ENCODE data around the gene SLC10A7. TPM values are rescaled to one million over a fixed set of nuclear protein-coding genes. Genes with fewer than 3 reads are reported as not detected.

Gene SLC10A7
- total RNA-seq, 1 donor from 2014 or later, result 10.7 TPM

DNA sequence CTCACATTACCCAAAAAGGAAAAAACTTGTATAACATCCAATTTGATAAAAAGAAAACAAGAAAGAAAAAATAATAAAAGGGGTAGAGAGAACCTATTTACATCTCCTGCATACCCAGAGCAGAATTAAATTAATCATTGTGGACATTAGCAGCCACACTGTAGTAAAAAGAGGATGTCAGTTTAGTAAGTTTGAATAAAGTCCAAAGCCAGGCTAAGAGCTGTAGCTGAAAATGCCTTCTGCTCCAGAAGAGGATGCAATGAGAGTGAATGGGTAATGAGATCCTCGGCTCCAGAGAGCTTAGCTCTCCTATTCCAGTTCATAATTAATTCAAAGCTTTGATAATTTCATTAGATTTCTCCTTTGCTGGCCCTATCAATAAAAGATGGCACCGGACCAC, 78.2 kb downstream of the SLC10A7 start:
- Mint-ChIP-seq H3K36me3 (ENCODE audit: low read depth) (peaks cover 11% of the 10 kb centered on the region), H3K9me3 (peaks cover 8% of the 10 kb centered on the region), H3K27ac (ENCODE audit: unreplicated experiment) (no peak overlapping the region), H3K4me1 (no peaks in the 10 kb centered on the region), H3K27me3 (ENCODE audit: low read depth) (no peaks in the 10 kb centered on the region), H3K4me3 (no peak overlapping the region)
- DNase-seq (ENCODE audit: low read depth, low spot score), result no peak
- TF ChIP-seq, protein P1, sequence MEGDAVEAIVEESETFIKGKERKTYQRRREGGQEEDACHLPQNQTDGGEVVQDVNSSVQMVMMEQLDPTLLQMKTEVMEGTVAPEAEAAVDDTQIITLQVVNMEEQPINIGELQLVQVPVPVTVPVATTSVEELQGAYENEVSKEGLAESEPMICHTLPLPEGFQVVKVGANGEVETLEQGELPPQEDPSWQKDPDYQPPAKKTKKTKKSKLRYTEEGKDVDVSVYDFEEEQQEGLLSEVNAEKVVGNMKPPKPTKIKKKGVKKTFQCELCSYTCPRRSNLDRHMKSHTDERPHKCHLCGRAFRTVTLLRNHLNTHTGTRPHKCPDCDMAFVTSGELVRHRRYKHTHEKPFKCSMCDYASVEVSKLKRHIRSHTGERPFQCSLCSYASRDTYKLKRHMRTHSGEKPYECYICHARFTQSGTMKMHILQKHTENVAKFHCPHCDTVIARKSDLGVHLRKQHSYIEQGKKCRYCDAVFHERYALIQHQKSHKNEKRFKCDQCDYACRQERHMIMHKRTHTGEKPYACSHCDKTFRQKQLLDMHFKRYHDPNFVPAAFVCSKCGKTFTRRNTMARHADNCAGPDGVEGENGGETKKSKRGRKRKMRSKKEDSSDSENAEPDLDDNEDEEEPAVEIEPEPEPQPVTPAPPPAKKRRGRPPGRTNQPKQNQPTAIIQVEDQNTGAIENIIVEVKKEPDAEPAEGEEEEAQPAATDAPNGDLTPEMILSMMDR (conservative IDR thresholded peaks at IDR 0.05), result no peak

GRCh38 chr4:146442801-146443200, 78.9 kb downstream of the SLC10A7 start:
- TF ChIP-seq, protein P1 (conservative IDR thresholded peaks at IDR 0.05), result no peak
- peaks cover 11% of the 10 kb centered on the region for H3K36me3 Mint-ChIP-seq (ENCODE audit: low read depth)
- no peak overlapping the region for H3K4me3 Mint-ChIP-seq

GRCh38 chr4:146439999-146440398, 81.7 kb downstream of the SLC10A7 start:
- H3K9me3 Mint-ChIP-seq, result peaks cover 1% of the 10 kb centered on the region

More at GRCh38 chr4:146442801-146443200, 78.9 kb downstream of the SLC10A7 start:
- Mint-ChIP-seq H3K27ac (ENCODE audit: unreplicated experiment) (no peak overlapping the region), H3K27me3 (ENCODE audit: low read depth) (no peaks in the 10 kb centered on the region), H3K4me1 (peaks cover 7% of the 10 kb centered on the region), H3K9me3 (peaks cover 8% of the 10 kb centered on the region)
- no peak for DNase-seq (ENCODE audit: low read depth, low spot score)

GRCh38 chr4:146439437-146439836, 82.3 kb downstream of the SLC10A7 start:
- Mint-ChIP-seq H3K27me3 (ENCODE audit: low read depth) (no peaks in the 10 kb centered on the region), H3K36me3 (ENCODE audit: low read depth) (no peaks in the 10 kb centered on the region), H3K27ac (ENCODE audit: unreplicated experiment) (no peak overlapping the region), H3K9me3 (no peaks in the 10 kb centered on the region), H3K4me1 (peaks cover 22% of the 10 kb centered on the region), H3K4me3 (no peak overlapping the region)
- TF ChIP-seq, protein P1 (conservative IDR thresholded peaks at IDR 0.05), result no peak
- no peak for DNase-seq (ENCODE audit: low read depth, low spot score)

More at GRCh38 chr4:146439999-146440398, 81.7 kb downstream of the SLC10A7 start:
- Mint-ChIP-seq H3K4me3 (no peak overlapping the region), H3K27ac (ENCODE audit: unreplicated experiment) (no peak overlapping the region), H3K4me1 (peaks cover 22% of the 10 kb centered on the region), H3K36me3 (ENCODE audit: low read depth) (peaks cover under 1% of the 10 kb centered on the region), H3K27me3 (ENCODE audit: low read depth) (no peaks in the 10 kb centered on the region)
- DNase-seq (ENCODE audit: low read depth, low spot score), result no peak
- TF ChIP-seq, protein P1 (conservative IDR thresholded peaks at IDR 0.05), result no peak

GRCh38 chr4:146437778-146438177, 84.0 kb downstream of the SLC10A7 start:
- Mint-ChIP-seq H3K4me1 (peaks cover 22% of the 10 kb centered on the region), H3K9me3 (no peaks in the 10 kb centered on the region), H3K27me3 (ENCODE audit: low read depth) (no peaks in the 10 kb centered on the region), H3K36me3 (ENCODE audit: low read depth) (no peaks in the 10 kb centered on the region), H3K4me3 (peak overlapping the region; percentile 33), H3K27ac (ENCODE audit: unreplicated experiment) (peak overlapping the region; percentile 54)
- DNase-seq (ENCODE audit: low read depth, low spot score), result no peak
- TF ChIP-seq, protein P1 (conservative IDR thresholded peaks at IDR 0.05), result no peak

Data from neural crest cell (in vitro differentiated cells).